IMR-90 (cell line): ENCODE results near the gene BCHE.

ENCODE experiments used
- BHLHE40 ChIP-seq: fragments of 150-350 bp; IDR thresholded peaks from 2 replicates; pipeline ENCODE4 v1.6.1; 2016; ENCODE audit warnings: mild to moderate bottlenecking, low read depth, low read length
- CEBPB ChIP-seq: IDR thresholded peaks from 2 replicates; pipeline ENCODE4 v1.6.1; 2012; ENCODE audit warnings: low read depth, low read length, improper control_type of control experiment
- CTCF ChIP-seq: conservative IDR thresholded peaks from 2 replicates; pipeline ENCODE4 v1.5.1; 2012; ENCODE audit warnings: mild to moderate bottlenecking, low read depth, low read length, improper control_type of control experiment
- FOS ChIP-seq: fragments of 150-350 bp; IDR thresholded peaks from 2 replicates; pipeline ENCODE4 v1.6.1; 2016; ENCODE audit warnings: low read depth, low read length
- MXI1 ChIP-seq: IDR thresholded peaks from 2 replicates; pipeline ENCODE4 v1.6.1; 2012; ENCODE audit warnings: low read depth, mild to moderate bottlenecking, low read length, moderate library complexity, borderline replicate concordance
- POLR2A ChIP-seq: IDR thresholded peaks from 2 replicates; pipeline ENCODE4 v1.6.1; 2012; ENCODE audit warnings: mild to moderate bottlenecking, low read depth, low read length
- RAD21 ChIP-seq: IDR thresholded peaks from 2 replicates; pipeline ENCODE4 v1.6.1; 2012; ENCODE audit warnings: low read length, improper control_type of control experiment
- RFX5 ChIP-seq: IDR thresholded peaks from 2 replicates; pipeline ENCODE4 v1.8.0; 2012; ENCODE audit warnings: low read depth, mild to moderate bottlenecking, low read length, moderate library complexity
- SMC3 ChIP-seq: fragments of 150-350 bp; IDR thresholded peaks from 2 replicates; pipeline ENCODE4 v1.6.1; 2016; ENCODE audit warnings: low read depth, mild to moderate bottlenecking, antibody characterized with exemption, low read length, moderate library complexity

DNA sequence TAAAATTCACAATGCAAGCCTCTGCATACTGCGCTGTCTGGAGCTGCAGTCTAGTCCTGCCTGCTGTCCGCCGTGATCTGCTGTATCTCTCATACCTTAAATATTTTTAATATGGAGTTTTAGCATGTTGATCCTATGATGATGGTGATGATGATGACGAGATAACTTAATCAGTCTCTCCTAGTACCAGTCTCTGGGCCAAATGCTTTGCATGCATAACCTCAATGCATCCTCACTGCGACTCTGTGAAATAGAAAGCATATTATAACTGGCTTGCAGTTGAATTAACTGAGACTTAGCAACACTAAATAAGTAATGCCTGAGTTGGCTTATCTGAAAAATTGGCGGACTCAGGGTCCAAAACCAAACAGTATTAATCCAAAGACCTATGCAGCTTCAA lies 38.4 kb upstream of the BCHE start:
- TF ChIP-seq CTCF (no peak), RAD21 (no peak), POLR2A (no peak), RFX5 (no peak), CEBPB (no peak), SMC3 (no peak), MXI1 (no peak), BHLHE40 (no peak), FOS (no peak)
